ENCODE data around the gene HECW1.
A peak's percentile ranks its signal among the peaks of the same experiment; 100 is the strongest.
"Not testable (repeated sequence)": the region's sequence is repeated elsewhere in the genome, so short reads cannot be mapped to it uniquely, and the experiment has no call there.

Gene HECW1

DNA sequence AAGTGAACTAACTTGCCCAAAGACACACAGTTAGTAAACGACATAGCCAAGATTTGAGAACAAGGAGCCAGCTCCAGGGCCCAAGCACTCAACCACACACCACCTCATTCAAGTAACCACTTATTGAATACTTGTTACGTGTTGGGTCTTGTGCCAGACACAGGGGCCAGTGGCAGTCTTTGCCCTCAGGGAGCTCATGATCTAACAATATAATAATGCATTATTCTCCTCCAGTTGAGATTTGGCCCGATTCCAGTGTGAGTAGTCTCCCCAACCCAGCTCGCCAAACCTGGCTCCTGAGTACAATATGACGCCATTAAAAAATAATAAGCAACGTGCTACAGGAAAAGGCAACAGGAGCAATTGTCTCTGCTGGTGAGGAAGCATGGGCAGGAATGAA, 456.1 kb downstream of the HECW1 start:
- FAIRE-seq (no peak), DNase-seq (ENCODE audit: insufficient read length, low spot score) (no peak)
- TF ChIP-seq PAX5 (IDR thresholded peaks at IDR 0.05; ENCODE audit: insufficient read depth, low read length, severe bottlenecking), result no peak
- no peak for TF ChIP-seq POLR2A (IDR thresholded peaks at IDR 0.05; ENCODE audit: low read depth, low read length)
- TF ChIP-seq POLR2AphosphoS5 (IDR thresholded peaks at IDR 0.05; ENCODE audit: low read depth, low read length), result no peak
- no peak for TF ChIP-seq POU2F2 (IDR thresholded peaks at IDR 0.05; ENCODE audit: low read depth, low read length)
- no peak for TF ChIP-seq SPI1 (IDR thresholded peaks at IDR 0.05; ENCODE audit: low read depth, low read length)
- no peak for TF ChIP-seq TAF1 (IDR thresholded peaks at IDR 0.05; ENCODE audit: low read depth, low read length)

DNA sequence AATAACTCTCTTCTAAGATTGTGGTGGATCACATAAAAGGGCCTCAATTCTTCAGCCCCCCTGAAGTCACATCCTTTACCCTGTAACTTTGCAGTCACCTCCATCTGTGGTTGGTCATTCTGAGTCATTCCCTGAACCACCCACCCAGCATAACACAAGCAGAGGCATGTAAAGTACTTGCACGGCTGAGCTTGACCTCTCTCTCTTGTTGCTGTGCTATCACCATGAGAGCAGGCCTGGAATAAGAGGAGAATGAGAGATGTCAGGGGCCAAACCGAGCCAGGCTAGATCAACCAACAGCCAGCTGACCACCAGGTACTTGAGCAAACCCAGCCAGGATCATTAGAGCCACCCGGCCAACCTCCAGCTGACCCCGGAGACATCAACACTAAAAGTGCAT, 457.0 kb downstream of the HECW1 start:
- DNase-seq (ENCODE audit: insufficient read length, low spot score) (no peak), FAIRE-seq (peak; percentile 79)
- TF ChIP-seq POLR2AphosphoS5 (IDR thresholded peaks at IDR 0.05; ENCODE audit: low read depth, low read length) (no peak), SPI1 (IDR thresholded peaks at IDR 0.05; ENCODE audit: low read depth, low read length) (no peak), POLR2A (IDR thresholded peaks at IDR 0.05; ENCODE audit: low read depth, low read length) (no peak), PAX5 (IDR thresholded peaks at IDR 0.05; ENCODE audit: insufficient read depth, low read length, severe bottlenecking) (peak; percentile 44), POU2F2 (IDR thresholded peaks at IDR 0.05; ENCODE audit: low read depth, low read length) (peak; percentile 66; the same call in 1 of the 2 replicates), TAF1 (IDR thresholded peaks at IDR 0.05; ENCODE audit: low read depth, low read length) (no peak)

DNA sequence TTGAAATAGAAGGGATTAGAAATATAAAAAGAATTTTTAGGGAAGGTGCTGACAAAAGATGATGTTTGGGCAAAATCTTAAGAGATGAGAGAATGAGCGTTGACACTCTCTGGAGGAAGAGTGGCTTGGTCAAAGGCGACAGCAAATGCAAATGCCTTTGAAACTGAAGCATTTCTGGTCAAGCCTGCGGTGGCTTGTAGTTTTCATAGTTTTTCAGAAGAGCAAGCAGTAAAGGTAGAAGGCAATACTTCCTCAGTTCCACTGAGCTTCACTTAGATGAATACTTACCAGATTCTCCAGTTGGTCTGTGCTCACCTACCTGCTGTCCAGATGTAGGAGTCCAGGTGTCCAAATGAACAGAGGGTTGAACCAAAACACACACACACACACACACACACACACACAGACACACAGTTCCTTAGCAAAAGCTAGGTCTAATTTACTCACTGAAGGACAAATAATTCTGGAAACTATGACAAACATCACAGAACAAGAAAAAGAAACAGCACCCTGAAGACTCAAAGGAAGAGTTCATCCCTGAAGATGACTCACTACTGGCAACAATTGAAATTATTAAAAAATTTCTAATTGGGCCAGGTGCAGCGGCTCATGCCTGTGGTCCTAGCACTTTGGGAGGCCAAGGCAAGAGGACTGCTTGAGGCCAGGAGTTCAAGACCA, 458.4 kb downstream of the HECW1 start:
- TF ChIP-seq POLR2A (IDR thresholded peaks at IDR 0.05; ENCODE audit: low read depth, low read length), result no peak
- TF ChIP-seq POU2F2 (IDR thresholded peaks at IDR 0.05; ENCODE audit: low read depth, low read length), result peak; percentile 77; the same call in 1 of the 2 replicates
- no peak for DNase-seq (ENCODE audit: insufficient read length, low spot score)
- FAIRE-seq, result no peak

DNA sequence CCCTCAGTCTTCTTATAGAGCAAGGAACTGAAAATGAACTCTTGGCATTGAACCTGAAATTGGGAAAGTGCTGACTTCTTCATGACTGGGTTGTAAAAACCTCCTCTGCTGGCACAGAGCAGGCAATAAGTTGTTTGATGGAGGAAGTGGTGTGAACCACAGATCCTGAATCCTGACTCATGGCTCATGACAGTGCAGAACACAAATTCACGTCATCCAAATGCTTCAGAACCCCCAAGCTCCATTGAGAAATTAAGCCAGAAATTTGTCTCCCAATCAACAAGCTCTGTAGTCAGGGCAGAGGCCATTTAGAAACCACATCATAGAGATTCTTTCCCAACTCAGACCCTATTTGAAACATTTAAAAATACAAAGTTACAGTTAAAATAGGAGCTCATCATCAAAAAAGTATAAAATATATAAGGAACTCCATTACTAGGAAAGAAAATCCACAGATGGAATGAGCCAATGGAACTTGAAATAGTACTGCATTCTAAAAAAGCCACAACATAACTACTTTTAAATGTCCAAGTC, 460.1 kb downstream of the HECW1 start:
- DNase-seq (ENCODE audit: insufficient read length, low spot score), result no peak
- no peak for TF ChIP-seq PAX5 (IDR thresholded peaks at IDR 0.05; ENCODE audit: insufficient read depth, low read length, severe bottlenecking)
- peak; percentile 86 for TF ChIP-seq SPI1 (IDR thresholded peaks at IDR 0.05; ENCODE audit: low read depth, low read length)
- peak; percentile 59 for FAIRE-seq

DNA sequence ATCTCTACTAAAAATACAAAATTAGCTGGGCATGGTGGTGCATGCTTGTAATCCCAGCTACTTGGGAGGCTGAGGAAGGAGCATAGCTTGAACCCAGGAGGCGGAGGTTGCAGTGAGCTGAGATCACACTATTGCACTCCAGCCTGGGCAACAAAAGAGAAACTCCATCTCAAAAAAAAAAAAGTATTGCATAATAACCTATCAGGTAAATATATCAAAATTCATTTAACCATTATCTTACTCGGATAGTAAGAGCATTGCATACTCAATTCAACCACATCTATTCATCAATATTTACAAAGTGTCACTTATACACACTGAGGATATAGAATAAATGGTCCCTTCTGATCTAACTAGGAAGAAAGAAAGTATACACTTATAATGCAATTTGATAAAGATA, 461.4 kb downstream of the HECW1 start:
- not testable (repeated sequence) for DNase-seq (ENCODE audit: insufficient read length, low spot score); FAIRE-seq

DNA sequence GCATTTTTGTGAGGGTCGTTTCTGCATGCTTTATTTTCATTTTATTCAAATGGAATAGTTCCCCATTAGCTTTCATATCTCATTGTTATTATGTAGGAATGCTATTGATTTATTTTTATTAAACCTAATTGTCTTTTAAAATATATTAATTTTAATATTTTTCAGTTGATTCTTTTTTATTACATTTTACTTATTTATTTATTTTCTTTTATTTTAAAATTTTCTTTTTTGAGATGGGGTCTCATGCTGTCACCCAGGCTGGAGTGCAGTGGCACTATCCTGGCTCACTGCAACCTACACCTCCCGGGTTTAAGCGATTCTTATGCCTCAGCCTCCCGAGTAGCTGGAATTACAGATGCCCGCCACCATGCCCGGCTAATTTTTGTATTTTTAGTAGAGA, 463.1 kb downstream of the HECW1 start:
- DNase-seq (ENCODE audit: insufficient read length, low spot score) (no peak), FAIRE-seq (no peak)
- no peak for TF ChIP-seq POU2F2 (IDR thresholded peaks at IDR 0.05; ENCODE audit: low read depth, low read length)
- no peak for TF ChIP-seq POLR2AphosphoS5 (IDR thresholded peaks at IDR 0.05; ENCODE audit: low read depth, low read length)

DNA sequence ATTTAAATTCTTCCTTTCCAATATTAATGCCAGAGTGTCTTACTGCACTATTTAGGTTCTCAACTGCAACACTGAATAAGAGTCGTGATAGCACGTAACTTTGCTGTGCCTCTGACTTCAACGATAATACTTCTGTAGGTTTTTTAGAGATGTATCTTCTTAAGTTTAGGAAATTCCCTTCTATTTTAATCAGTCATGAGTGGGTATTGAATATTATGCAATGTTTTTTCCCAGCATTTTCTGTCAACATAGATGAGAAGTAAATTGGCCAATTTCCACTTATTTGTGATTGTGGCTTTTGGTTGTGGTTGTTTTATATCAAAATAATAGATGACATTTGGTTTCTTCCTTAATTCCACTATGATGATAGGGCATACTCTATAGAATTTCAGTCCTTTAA, 463.8 kb downstream of the HECW1 start:
- DNase-seq (ENCODE audit: insufficient read length, low spot score) (no peak), FAIRE-seq (no peak)
- TF ChIP-seq POLR2A (IDR thresholded peaks at IDR 0.05; ENCODE audit: low read depth, low read length) (no peak), TAF1 (IDR thresholded peaks at IDR 0.05; ENCODE audit: low read depth, low read length) (no peak), PAX5 (IDR thresholded peaks at IDR 0.05; ENCODE audit: insufficient read depth, low read length, severe bottlenecking) (no peak), POU2F2 (IDR thresholded peaks at IDR 0.05; ENCODE audit: low read depth, low read length) (no peak), SPI1 (IDR thresholded peaks at IDR 0.05; ENCODE audit: low read depth, low read length) (no peak), POLR2AphosphoS5 (IDR thresholded peaks at IDR 0.05; ENCODE audit: low read depth, low read length) (no peak)

DNA sequence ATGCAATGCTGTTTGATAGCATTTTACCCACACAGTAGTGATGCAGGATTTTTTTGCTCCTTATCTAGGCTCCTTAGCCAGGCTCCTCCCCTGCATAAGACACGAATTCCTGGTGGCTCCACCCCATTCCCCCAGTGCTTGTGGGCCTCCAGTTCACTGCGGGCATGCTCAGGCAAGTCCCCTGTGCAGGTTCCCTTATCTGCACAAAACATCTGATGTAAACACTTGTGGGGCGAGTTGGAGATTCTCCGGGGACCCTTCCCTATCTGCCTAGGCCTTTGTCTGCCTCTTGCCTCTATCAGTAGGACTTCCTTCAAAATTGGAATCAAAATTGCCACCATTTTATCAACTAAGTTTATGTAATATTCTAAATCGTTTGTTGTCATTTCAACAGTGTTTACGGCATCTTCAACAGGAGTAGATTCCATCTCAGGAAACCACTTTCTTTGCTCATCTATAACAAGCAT, 465.1 kb downstream of the HECW1 start:
- no peak for FAIRE-seq
- TF ChIP-seq POLR2A (IDR thresholded peaks at IDR 0.05; ENCODE audit: low read depth, low read length) (no peak), POLR2AphosphoS5 (IDR thresholded peaks at IDR 0.05; ENCODE audit: low read depth, low read length) (no peak), TAF1 (IDR thresholded peaks at IDR 0.05; ENCODE audit: low read depth, low read length) (no peak), SPI1 (IDR thresholded peaks at IDR 0.05; ENCODE audit: low read depth, low read length) (no peak), POU2F2 (IDR thresholded peaks at IDR 0.05; ENCODE audit: low read depth, low read length) (no peak), PAX5 (IDR thresholded peaks at IDR 0.05; ENCODE audit: insufficient read depth, low read length, severe bottlenecking) (no peak)

DNA sequence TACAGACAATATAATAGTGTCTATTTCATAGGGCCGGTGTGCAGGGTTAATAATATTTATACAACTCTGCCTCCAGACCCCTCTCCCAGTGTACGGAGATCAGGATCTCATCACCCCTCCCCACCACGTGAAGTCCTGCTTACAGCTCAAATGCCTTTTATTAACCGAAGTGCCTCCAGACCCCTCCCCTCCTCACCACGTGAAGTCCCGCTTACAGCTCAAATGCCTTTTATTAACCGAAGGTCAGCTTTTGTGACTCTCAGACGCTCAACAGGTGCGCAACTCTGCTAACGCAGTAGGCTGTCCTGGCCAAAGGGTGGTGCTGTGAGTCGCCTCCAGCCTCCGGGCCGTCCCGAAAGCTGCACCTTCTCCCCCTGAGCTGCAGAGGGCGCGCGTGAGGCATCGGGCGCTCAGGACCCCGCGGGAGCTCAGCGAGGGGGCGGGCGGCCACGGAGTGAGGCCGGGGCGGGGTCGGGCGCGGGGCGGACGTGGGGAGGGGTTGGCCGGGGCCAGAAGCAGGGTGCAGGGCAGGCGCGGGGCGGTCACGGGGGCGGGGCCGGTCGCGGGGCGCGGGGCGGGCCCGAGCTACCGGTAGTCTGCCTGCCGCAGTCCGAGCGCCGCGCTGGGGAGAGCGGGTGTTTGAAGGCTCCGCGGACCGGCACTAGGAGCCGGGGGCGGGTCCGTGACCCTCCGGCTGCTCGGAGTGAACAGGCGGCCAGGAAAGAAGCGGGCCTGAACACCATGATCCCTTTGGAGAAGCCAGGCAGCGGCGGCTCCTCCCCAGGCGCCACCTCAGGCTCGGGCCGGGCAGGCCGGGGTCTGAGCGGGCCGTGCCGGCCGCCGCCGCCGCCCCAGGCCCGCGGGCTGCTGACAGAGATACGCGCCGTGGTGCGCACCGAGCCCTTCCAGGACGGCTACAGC, 470.3 kb downstream of the HECW1 start, which contains the start of gene STK17A:
STK17A (plus strand) TSS at position 606 of the 921 bp plus-strand sequence; CDS start at position 742, 136 bp downstream.
- peak; percentile 72 for DNase-seq (ENCODE audit: insufficient read length, low spot score)
- TF ChIP-seq POU2F2 (IDR thresholded peaks at IDR 0.05; ENCODE audit: low read depth, low read length), result peak; percentile 66
- no peak for TF ChIP-seq SPI1 (IDR thresholded peaks at IDR 0.05; ENCODE audit: low read depth, low read length)
- peak; percentile 95 for TF ChIP-seq TAF1 (IDR thresholded peaks at IDR 0.05; ENCODE audit: low read depth, low read length)
- TF ChIP-seq POLR2AphosphoS5 (IDR thresholded peaks at IDR 0.05; ENCODE audit: low read depth, low read length), result peak; percentile 97
- peak; percentile 94 for TF ChIP-seq POLR2A (IDR thresholded peaks at IDR 0.05; ENCODE audit: low read depth, low read length)
- peak; percentile 37 for TF ChIP-seq PAX5 (IDR thresholded peaks at IDR 0.05; ENCODE audit: insufficient read depth, low read length, severe bottlenecking)
- peak; percentile 92 for FAIRE-seq

More for the DNA sequence above, 465.1 kb downstream of the HECW1 start:
- DNase-seq (ENCODE audit: insufficient read length, low spot score), result no peak

All from GM12891 (cell line).